HG02938 (cell line): ENCODE results near the gene NTM.

Source experiments
- ATAC-seq: cut with Tn5 transposase; IDR thresholded peaks from one replicate; pipeline ENCODE4 v1.9.1; 2021; ENCODE audit warnings: mild to moderate bottlenecking, moderate library complexity; ENCODE audit not compliant: unreplicated experiment

NTM gene

DNA sequence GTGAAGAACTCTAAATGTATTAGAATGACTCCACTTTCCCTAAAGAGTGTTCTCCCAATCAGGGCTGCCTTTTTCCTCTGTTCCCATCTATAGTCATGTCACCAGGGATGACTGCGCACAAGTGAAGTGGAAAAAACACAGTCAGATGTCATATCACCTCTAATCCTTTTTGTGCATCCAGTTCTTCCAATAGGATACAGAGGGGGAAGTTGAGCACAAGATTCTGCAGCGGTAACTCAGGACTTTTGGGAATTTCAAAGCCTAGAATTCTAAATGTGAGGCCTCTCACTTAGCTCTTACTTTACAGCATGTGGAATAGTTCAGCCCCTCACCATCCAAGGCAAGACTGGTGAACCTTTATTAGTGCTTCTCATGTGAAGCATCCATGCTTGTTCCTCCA is 602.6 kb downstream of the NTM start:
- ATAC-seq, result no peak

- ATAC-seq, result no peak
Measured at GRCh38 chr11:131975619-131976018, 605.2 kb downstream of the NTM start.

GRCh38 chr11:131976021-131976420 is 605.6 kb downstream of the NTM start:
- ATAC-seq, result no peak

DNA sequence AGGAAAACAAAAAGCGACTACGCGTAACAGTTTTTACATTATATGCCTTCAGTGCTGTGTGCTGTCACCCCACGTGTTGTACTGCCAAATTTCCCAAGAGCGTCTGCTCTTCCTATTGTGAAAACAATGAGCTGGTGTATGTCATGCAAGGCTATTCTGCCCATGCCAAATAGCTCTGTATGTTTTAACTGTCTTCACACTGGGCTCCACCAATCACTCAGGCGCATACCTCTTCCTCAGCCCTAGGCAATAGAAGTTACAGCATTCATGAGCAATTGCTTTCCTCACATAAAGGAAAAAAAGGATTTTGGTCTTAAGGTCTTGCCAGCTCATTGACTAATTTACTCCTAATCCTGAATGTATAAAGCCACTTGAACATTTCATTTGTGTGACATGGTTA is 606.8 kb downstream of the NTM start:
- ATAC-seq, result no peak

GRCh38 chr11:131977854-131978253 is 607.4 kb downstream of the NTM start:
- no peak for ATAC-seq

DNA sequence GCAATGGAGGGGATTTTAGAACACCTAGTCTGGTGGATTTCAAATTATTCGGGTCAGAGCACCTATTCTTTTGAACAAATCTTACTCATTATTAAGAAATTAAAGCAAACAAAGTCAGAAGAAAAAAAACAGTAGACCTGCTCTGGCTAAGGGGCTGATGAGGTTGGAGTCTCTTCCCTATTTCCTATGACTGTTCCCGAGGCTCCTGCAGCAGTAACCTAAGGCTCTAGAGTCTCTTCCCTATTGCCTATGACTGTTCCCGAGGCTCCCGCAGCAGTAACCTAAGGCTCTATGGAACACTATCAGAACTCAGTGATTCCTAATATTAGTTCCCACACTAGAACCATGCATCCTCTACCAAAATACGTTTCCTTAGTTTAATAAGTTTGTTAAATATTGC is 607.9 kb downstream of the NTM start:
- no peak for ATAC-seq

- ATAC-seq, result no peak
Measured at GRCh38 chr11:131979364-131979763, 608.9 kb downstream of the NTM start.

GRCh38 chr11:131980199-131980598 is 609.8 kb downstream of the NTM start:
- no peak for ATAC-seq

- no peak for ATAC-seq
Measured at GRCh38 chr11:131980888-131981668, 610.7 kb downstream of the NTM start.

- no peak for ATAC-seq
Measured at GRCh38 chr11:131982154-131982553, 611.7 kb downstream of the NTM start.

DNA sequence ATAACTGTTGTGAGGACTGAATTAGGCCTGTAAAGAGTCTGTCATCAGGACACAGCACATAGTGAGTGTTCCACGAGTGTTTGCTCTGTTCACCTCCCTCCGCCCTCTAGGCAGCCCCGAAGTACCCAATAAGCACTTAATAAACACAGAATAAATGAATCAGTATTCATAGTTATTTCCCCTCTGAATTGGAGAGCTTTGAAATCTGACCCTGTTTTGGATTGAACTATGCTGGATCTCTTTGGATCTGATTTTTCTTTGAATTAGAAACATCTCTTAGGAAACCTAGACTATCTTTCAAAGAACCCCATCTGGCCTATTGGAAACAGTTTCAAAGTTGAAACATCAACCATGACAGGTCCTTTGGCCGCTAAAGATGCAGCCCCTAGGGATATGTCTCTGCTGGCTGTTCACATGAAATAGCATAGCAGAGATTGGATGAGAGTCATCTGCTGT is 615.5 kb downstream of the NTM start:
- no peak for ATAC-seq

DNA sequence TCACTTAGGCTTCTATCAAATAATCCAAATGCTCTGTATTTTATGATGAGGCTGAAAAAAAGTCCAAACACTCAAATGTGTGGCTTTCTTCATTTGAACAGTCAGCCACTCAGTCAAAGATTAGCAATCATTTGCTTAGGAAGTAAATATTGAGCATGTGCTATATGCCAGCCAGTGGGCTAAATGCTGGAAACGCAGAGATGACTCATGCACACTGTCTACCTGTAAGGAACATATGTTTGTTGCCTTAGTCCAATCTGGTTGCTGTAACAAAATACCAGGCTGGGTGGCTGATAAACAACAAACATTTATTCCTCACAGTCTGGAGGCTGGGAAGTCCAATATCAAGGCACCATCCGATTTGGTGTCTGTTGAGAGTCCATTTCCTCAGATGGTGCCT is 617.3 kb downstream of the NTM start:
- no peak for ATAC-seq

GRCh38 chr11:131991606-131992005 is 621.2 kb downstream of the NTM start:
- no peak for ATAC-seq

DNA sequence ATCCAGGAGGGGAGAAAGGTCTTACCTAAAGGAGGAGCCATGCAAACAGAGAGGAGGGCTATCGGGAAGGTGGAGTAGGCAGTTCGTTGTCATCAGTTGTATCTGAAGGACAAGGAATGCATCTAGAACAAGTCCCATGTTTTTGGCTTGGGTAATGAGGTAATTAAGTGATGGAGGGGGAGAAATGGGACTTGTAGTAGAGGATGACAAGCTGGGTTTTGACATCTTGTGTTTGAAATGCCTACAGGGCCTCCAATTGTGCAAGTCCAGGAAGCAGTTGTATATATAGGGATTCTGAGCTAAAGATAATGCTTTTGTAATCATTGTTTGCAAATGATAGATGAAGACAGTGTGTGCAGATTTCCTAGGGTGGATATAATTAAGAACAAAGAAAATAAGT is 622.8 kb downstream of the NTM start:
- ATAC-seq, result no peak

GRCh38 chr11:131998020-131998419 is 627.6 kb downstream of the NTM start:
- ATAC-seq, result no peak

DNA sequence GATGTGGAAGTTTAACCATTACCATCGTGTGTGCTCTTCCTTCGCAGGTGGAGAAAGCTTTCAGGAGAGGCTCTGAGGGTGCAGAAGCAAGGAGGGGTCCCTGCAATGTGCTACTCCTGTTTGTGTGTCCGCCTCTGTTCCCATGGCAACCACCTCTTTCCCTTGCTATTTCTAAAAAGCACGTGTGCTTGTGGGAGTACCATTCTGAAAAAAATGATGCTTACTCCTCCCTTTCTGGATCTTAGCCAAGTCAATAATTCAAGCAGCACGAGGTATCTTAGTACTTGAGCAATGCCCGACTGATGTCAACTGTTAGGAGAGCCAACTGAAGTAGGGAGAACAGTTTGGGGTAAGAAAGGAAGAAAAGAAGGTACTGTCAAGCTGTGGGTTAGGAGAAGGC is 628.7 kb downstream of the NTM start:
- ATAC-seq, result no peak

- no peak for ATAC-seq
Measured at GRCh38 chr11:131999955-132000354, 629.5 kb downstream of the NTM start.

- no peak for ATAC-seq
Measured at GRCh38 chr11:132005887-132006286, 635.5 kb downstream of the NTM start.

- ATAC-seq, result no peak
Measured at GRCh38 chr11:132006884-132007580, 636.6 kb downstream of the NTM start.

DNA sequence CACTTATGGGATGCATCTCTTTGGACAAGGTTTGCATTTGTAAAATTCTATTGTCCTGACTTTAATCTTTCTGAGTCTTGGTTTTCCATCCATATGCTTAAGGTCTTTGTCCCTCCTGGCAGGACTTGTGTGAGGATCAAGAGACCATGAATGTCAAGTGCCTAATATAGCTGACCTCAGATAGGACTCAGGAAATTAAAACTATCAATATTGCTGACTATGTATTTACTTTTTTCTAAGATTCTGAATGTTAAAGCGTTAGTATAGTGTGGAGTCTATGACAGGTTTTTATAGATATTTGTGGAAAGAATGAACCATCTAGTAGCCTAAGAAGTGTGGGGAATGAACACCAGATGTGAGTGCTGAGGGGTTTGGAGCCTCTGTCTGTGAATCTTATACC is 637.8 kb downstream of the NTM start:
- ATAC-seq, result no peak

DNA sequence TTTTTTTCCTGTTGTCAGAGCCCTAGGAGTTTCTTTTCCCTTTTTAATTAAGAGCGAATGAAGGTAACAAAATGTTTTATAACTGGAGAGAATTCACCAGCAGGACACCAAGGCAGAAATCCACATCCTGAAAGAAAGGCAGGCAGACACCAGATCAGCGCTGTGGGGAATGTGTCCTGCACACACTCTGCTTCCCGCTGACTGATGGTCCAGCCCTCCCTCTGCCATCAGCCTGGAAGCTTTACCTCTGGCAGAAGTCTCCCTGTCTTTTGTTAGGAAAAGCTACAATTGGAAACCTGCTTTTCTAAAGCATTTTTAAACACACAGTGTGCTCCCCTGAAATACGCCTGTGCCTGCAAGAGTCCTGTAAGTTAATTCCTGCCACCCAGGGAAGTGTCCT is 638.5 kb downstream of the NTM start:
- no peak for ATAC-seq

- ATAC-seq, result no peak
Measured at GRCh38 chr11:132020001-132020400, 649.6 kb downstream of the NTM start.
